Calu3 (cell line): Measurements from ENCODE around the gene FTO. TPM values are rescaled to one million over a fixed set of nuclear protein-coding genes. Genes with fewer than 3 reads are reported as not detected.
"Not testable (repeated sequence)": the region's sequence is repeated elsewhere in the genome, so short reads cannot be mapped to it uniquely, and the experiment has no call there.

Experiments
- BruUV-seq: library from RNA; stranded (reverse); fragments of 400-500 nt; replicated peaks from 2 replicates; lab custom pipeline; 2021; lab: Mats Ljungman, UMichigan
- CTCF ChIA-PET: fragments of 300-600 bp; sonication (Branson Sonifier 250); formaldehyde crosslinking; loops from one replicate; lab custom pipeline; 2022; ENCODE audit warnings: antibody characterized with exemption; lab: Charles Lee
- DNase-seq: peaks from one replicate; pipeline ENCODE4 v3.0.0; 2022
- H3K27ac Mint-ChIP-seq: one replicate; pipeline ENCODE4 v1.8.0; 2022; ENCODE audit warnings: mixed read lengths; ENCODE audit not compliant: unreplicated experiment
- H3K27me3 Mint-ChIP-seq: one replicate; pipeline ENCODE4 v1.8.0; 2022; ENCODE audit warnings: mixed read lengths; ENCODE audit not compliant: unreplicated experiment
- H3K36me3 Mint-ChIP-seq: one replicate; pipeline ENCODE4 v1.8.0; 2022; ENCODE audit warnings: mild to moderate bottlenecking, moderate library complexity, mixed read lengths; ENCODE audit not compliant: insufficient read depth, unreplicated experiment
- H3K4me1 Mint-ChIP-seq: one replicate; pipeline ENCODE4 v1.8.0; 2022; ENCODE audit warnings: mild to moderate bottlenecking, low read depth, mixed read lengths; ENCODE audit not compliant: unreplicated experiment
- H3K4me3 Mint-ChIP-seq: one replicate; pipeline ENCODE4 v1.8.0; 2022; ENCODE audit warnings: mild to moderate bottlenecking, low read depth, moderate library complexity, mixed read lengths; ENCODE audit not compliant: unreplicated experiment
- H3K9me3 Mint-ChIP-seq: one replicate; pipeline ENCODE4 v1.8.0; 2022; ENCODE audit warnings: low read depth, mixed read lengths; ENCODE audit not compliant: unreplicated experiment
- intact Hi-C: fragments of 100-400 bp; cut with micrococcal nuclease; formaldehyde crosslinking; loops from one replicate; pipeline ENCODE4 v1.10.0; 2022; ENCODE audit not compliant: unreplicated experiment
- total RNA-seq: library from RNA; stranded (reverse); gene quantifications from 2 replicates; pipeline ENCODE4 v1.2.3, GENCODE V29; 2022
- TF ChIP-seq, protein P1 (sequence below): fragments of 200-600 bp; IDR thresholded peaks from one replicate; pipeline ENCODE4 v1.8.0; 2022; ENCODE audit warnings: antibody characterized with exemption; ENCODE audit not compliant: unreplicated experiment

FTO gene
- total RNA-seq, 1 experiment from 2014 or later = 68.9 TPM

DNA sequence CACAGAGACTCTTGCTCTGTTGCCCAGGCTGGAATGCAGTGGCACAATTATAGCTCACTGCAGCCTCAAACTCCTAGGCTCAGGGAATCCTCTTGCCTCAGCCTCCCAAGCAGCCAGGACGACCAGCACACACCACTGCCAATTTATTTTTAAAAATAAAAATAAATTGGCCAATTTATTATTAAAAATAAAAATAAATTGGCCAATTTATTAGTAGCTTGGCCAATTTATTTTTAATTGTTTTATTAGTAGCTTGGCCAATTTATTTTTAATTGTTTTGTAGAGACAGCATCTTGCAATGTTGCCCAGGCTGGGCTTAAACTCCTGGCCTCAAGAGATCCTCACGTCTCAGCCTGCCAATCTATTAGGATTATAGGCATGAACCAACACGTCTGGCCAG lies 184.3 kb downstream of the FTO start:
- intact Hi-C loops = no loop called here
- H3K9me3 Mint-ChIP-seq = no peaks in the 10 kb centered on the region
- no peaks in the 10 kb centered on the region for H3K27me3 Mint-ChIP-seq
- H3K27ac Mint-ChIP-seq = no peak overlapping the region
- DNase-seq = no peak
- no peak overlapping the region for H3K4me3 Mint-ChIP-seq
- CTCF ChIA-PET = no interaction called here
- no peaks in the 10 kb centered on the region for H3K36me3 Mint-ChIP-seq
- BruUV-seq = no TSS peak
- no peaks in the 10 kb centered on the region for H3K4me1 Mint-ChIP-seq
- TF ChIP-seq, protein P1, sequence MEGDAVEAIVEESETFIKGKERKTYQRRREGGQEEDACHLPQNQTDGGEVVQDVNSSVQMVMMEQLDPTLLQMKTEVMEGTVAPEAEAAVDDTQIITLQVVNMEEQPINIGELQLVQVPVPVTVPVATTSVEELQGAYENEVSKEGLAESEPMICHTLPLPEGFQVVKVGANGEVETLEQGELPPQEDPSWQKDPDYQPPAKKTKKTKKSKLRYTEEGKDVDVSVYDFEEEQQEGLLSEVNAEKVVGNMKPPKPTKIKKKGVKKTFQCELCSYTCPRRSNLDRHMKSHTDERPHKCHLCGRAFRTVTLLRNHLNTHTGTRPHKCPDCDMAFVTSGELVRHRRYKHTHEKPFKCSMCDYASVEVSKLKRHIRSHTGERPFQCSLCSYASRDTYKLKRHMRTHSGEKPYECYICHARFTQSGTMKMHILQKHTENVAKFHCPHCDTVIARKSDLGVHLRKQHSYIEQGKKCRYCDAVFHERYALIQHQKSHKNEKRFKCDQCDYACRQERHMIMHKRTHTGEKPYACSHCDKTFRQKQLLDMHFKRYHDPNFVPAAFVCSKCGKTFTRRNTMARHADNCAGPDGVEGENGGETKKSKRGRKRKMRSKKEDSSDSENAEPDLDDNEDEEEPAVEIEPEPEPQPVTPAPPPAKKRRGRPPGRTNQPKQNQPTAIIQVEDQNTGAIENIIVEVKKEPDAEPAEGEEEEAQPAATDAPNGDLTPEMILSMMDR = no peak

DNA sequence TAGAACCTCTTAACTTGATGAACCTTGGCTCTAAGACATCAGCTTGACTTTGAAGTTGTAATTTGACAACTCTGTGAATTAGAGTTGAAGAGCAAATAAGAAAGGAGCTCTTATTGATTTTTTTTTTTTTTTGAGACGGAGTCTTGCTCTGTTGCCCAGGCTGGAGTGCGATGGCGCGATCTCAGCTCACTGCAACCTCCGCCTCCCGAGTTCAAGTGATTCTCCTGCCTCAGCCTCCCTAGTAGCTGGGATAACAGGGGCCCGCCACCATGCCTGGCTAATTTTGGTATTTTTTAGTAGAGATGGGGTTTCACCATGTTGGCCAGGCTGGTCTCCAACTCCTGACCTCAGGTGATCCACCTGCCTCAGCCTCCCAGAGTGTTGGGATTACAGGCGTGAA lies 186.9 kb downstream of the FTO start:
- H3K27me3 Mint-ChIP-seq, CTCF ChIA-PET, H3K4me3 Mint-ChIP-seq, H3K9me3 Mint-ChIP-seq, DNase-seq, H3K27ac Mint-ChIP-seq, BruUV-seq, H3K36me3 Mint-ChIP-seq: not testable (repeated sequence)
- peaks cover 11% of the 10 kb centered on the region for H3K4me1 Mint-ChIP-seq
- intact Hi-C loops = loop anchor here (5.0 to 10.0 kb wide), 3 partner anchors 281 to 1066 kb away; partner anchors contain the start of gene IRX3

GRCh38 chr16:53891409-53892139 lies 187.6 kb downstream of the FTO start:
- H3K9me3 Mint-ChIP-seq = no peaks in the 10 kb centered on the region
- no peak for DNase-seq
- no peaks in the 10 kb centered on the region for H3K36me3 Mint-ChIP-seq
- TF ChIP-seq, protein P1 = no peak
- BruUV-seq = no TSS peak
- no peaks in the 10 kb centered on the region for H3K27me3 Mint-ChIP-seq
- peaks cover 11% of the 10 kb centered on the region for H3K4me1 Mint-ChIP-seq
- CTCF ChIA-PET = interaction anchor here (0.8 to 1.4 kb wide), 5 partner anchors 116 to 395 kb away, joined by 3 to 4 read pairs (median 3); partner anchors contain the start of gene IRX3
- no peak overlapping the region for H3K4me3 Mint-ChIP-seq
- intact Hi-C loops = loop anchor here (2.0 to 10.0 kb wide), 4 partner anchors 119 to 1066 kb away; partner anchors contain the start of gene IRX3
- no peak overlapping the region for H3K27ac Mint-ChIP-seq

DNA sequence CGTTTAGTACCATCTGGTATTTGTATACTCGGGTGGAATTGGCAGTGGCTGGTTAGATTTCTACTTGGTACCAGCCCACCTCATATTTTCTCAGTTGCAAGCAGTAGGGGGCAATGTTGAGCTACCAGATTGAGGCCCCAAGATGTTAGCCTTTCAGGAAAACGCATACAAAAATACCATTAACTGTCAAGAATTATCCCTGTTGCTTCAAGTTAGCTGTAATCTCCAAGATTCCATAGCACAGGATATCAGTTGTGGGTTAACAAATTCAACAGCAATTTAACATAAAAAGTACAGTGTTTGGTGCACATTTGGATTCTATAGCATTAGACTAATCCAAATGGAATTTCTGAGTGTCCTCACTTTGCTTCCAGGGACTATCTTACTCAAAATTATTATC lies 188.2 kb downstream of the FTO start:
- H3K4me1 Mint-ChIP-seq = peaks cover 11% of the 10 kb centered on the region
- DNase-seq = peak; percentile 67
- H3K27me3 Mint-ChIP-seq = no peaks in the 10 kb centered on the region
- no peaks in the 10 kb centered on the region for H3K36me3 Mint-ChIP-seq
- H3K9me3 Mint-ChIP-seq = no peaks in the 10 kb centered on the region
- intact Hi-C loops = loop anchor here (2.0 to 10.0 kb wide), 4 partner anchors 119 to 1065 kb away; partner anchors contain the start of gene IRX3
- no peak overlapping the region for H3K27ac Mint-ChIP-seq
- no peak overlapping the region for H3K4me3 Mint-ChIP-seq
- no TSS peak for BruUV-seq
- CTCF ChIA-PET = interaction anchor here (0.8 to 1.4 kb wide), 5 partner anchors 116 to 394 kb away, joined by 3 to 4 read pairs (median 3); partner anchors contain the start of gene IRX3
- TF ChIP-seq, protein P1 = peak; percentile 31
